ENCODE measurements around the gene ABTB1. TPM values are rescaled to one million over a fixed set of nuclear protein-coding genes. Genes with fewer than 3 reads are reported as not detected.

Gene ABTB1
- total RNA-seq, 1 experiment from 2014 or later: 3.6 TPM

- Histone ChIP-seq H3F3A (ENCODE audit: low read length, unreplicated experiment) (no peaks in the 10 kb centered on the region), H3K79me2 (ENCODE audit: low read length) (no peaks in the 10 kb centered on the region), H3K27ac (ENCODE audit: low read length) (no peak overlapping the region), H2AFZ (ENCODE audit: low read length) (no peak overlapping the region), H3K4me1 (ENCODE audit: insufficient read depth, low read length) (peaks cover 15% of the 10 kb centered on the region), H3K9ac (ENCODE audit: low read length) (no peak overlapping the region), H3K27me3 (ENCODE audit: low read length) (no peaks in the 10 kb centered on the region), H3K4me3 (ENCODE audit: low read length) (no peak overlapping the region), H3K9me2 (replicated peaks; ENCODE audit: low read length) (no peaks in the 10 kb centered on the region), H3K9me3 (ENCODE audit: low read length) (no peaks in the 10 kb centered on the region), H3K36me3 (ENCODE audit: low read depth, low read length) (no peaks in the 10 kb centered on the region), H3K4me2 (ENCODE audit: low read length) (no peak overlapping the region), H4K20me1 (ENCODE audit: low read length) (no peaks in the 10 kb centered on the region)
- intact Hi-C loops (cut with micrococcal nuclease): no loop called here
- ATAC-seq (no peak), DNase-seq (no peak)
- no TSS peak for BruUV-seq (replicated peaks)
- ChIA-PET POLR2A (ENCODE audit: unreplicated experiment) (no interaction called here), CTCF (no interaction called here)
- TF ChIP-seq CTCF (conservative IDR thresholded peaks at IDR 0.05; ENCODE audit: low read depth, low read length): no peak
- no peak for TF ChIP-seq EZH2phosphoT487 (IDR thresholded peaks at IDR 0.05; ENCODE audit: borderline replicate concordance, low read length)
- no peak for TF ChIP-seq EZH2 (IDR thresholded peaks at IDR 0.05; ENCODE audit: low read length, unreplicated experiment)
These were observed 43.6 kb downstream of the ABTB1 start for GRCh38 chr3:127716384-127716783.

DNA sequence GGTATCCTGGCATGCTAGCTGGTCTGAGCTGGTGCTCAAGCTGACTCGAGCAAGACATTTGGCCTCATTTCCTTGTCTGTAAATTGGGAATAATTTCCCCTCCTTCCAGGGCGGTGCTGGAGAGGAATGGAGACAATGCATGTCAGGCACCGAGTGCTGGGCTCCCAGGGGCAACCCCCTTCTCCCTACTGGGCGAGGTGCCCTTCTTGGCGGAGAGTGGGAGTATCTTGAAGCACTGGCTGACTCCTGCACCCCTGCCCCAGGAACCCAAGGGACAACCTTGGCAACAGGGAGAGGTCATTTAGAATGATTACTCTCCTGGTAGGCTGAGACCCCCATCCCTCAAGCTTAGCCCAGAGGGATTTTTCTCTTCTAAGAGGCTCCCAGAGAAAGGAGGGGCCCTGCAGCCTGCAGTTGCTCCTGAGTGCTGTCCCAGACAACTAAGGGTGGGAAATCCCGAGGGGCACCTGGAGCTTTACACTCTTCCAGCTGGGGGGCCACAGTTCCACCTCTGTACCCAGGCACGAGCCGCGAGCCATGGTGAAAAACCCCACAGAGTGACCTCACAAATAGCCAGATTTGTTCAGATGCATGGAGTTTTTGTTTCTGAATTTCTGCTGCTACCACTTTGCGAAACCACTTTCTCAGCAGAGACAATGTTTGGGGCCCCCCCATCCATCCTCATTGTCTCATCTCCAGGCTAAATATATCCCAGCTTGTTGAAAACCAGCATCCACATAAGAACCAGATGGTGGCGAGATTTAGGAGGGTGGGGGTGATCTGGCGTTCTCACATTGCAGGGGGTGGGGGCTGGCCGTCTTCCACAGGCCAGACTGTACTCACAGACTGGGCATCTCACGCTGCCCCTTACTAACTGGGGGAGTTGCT lies 44.8 kb downstream of the ABTB1 start:
- ATAC-seq (no peak), DNase-seq (no peak)
- H3K9ac ChIP-seq (ENCODE audit: low read length): no peak overlapping the region
- TF ChIP-seq CTCF (conservative IDR thresholded peaks at IDR 0.05; ENCODE audit: low read depth, low read length) (no peak), EZH2phosphoT487 (IDR thresholded peaks at IDR 0.05; ENCODE audit: borderline replicate concordance, low read length) (no peak), EZH2 (IDR thresholded peaks at IDR 0.05; ENCODE audit: low read length, unreplicated experiment) (no peak)
- no peaks in the 10 kb centered on the region for H4K20me1 ChIP-seq (ENCODE audit: low read length)
- H3K79me2 ChIP-seq (ENCODE audit: low read length): no peaks in the 10 kb centered on the region
- ChIA-PET POLR2A (ENCODE audit: unreplicated experiment) (no interaction called here), CTCF (no interaction called here)
- H3K9me3 ChIP-seq (ENCODE audit: low read length): no peaks in the 10 kb centered on the region
- no peaks in the 10 kb centered on the region for H3K9me2 ChIP-seq (replicated peaks; ENCODE audit: low read length)
- no TSS peak for BruUV-seq (replicated peaks)
- no peak overlapping the region for H3K4me2 ChIP-seq (ENCODE audit: low read length)
- no peaks in the 10 kb centered on the region for H3K36me3 ChIP-seq (ENCODE audit: low read depth, low read length)
- no peak overlapping the region for H3K27ac ChIP-seq (ENCODE audit: low read length)
- intact Hi-C loops (cut with micrococcal nuclease): no loop called here
- no peaks in the 10 kb centered on the region for H3K27me3 ChIP-seq (ENCODE audit: low read length)
- no peak overlapping the region for H2AFZ ChIP-seq (ENCODE audit: low read length)
- H3K4me3 ChIP-seq (ENCODE audit: low read length): no peak overlapping the region
- peaks cover 14% of the 10 kb centered on the region for H3K4me1 ChIP-seq (ENCODE audit: insufficient read depth, low read length)
- no peaks in the 10 kb centered on the region for H3F3A ChIP-seq (ENCODE audit: low read length, unreplicated experiment)

- Histone ChIP-seq H4K20me1 (ENCODE audit: low read length) (no peaks in the 10 kb centered on the region), H3K9ac (ENCODE audit: low read length) (no peak overlapping the region), H3F3A (ENCODE audit: low read length, unreplicated experiment) (no peaks in the 10 kb centered on the region), H3K4me1 (ENCODE audit: insufficient read depth, low read length) (peaks cover 12% of the 10 kb centered on the region), H3K27me3 (ENCODE audit: low read length) (no peaks in the 10 kb centered on the region), H3K27ac (ENCODE audit: low read length) (no peak overlapping the region), H3K4me3 (ENCODE audit: low read length) (no peak overlapping the region), H3K36me3 (ENCODE audit: low read depth, low read length) (no peaks in the 10 kb centered on the region), H3K4me2 (ENCODE audit: low read length) (no peak overlapping the region), H3K9me2 (replicated peaks; ENCODE audit: low read length) (no peaks in the 10 kb centered on the region), H2AFZ (ENCODE audit: low read length) (no peak overlapping the region), H3K9me3 (ENCODE audit: low read length) (no peaks in the 10 kb centered on the region), H3K79me2 (ENCODE audit: low read length) (no peaks in the 10 kb centered on the region)
- no TSS peak for BruUV-seq (replicated peaks)
- TF ChIP-seq EZH2 (IDR thresholded peaks at IDR 0.05; ENCODE audit: low read length, unreplicated experiment): no peak
- no peak for TF ChIP-seq EZH2phosphoT487 (IDR thresholded peaks at IDR 0.05; ENCODE audit: borderline replicate concordance, low read length)
- no peak for TF ChIP-seq CTCF (conservative IDR thresholded peaks at IDR 0.05; ENCODE audit: low read depth, low read length)
- CTCF ChIA-PET: no interaction called here
- ATAC-seq: no peak
- POLR2A ChIA-PET (ENCODE audit: unreplicated experiment): no interaction called here
- intact Hi-C loops (cut with micrococcal nuclease): no loop called here
- DNase-seq: no peak
These were observed 45.6 kb downstream of the ABTB1 start for GRCh38 chr3:127718245-127718915.
